NCI-H2107 (cell line): ENCODE results near the gene EPS15.
A peak's percentile ranks its signal among the peaks of the same experiment; 100 is the strongest.
"Not testable (repeated sequence)": the region's sequence is repeated elsewhere in the genome, so short reads cannot be mapped to it uniquely, and the experiment has no call there.

Experiments
- DNase-seq: peaks from one replicate; lab custom pipeline; 2025; lab: John Stamatoyannopoulos, UW

Gene EPS15

GRCh38 chr1:51519048-51519864 lies at the start of gene EPS15:
Gene EPS15 (minus strand): TSS chr1:51519266. CDS start chr1:51519231, 35 bp downstream.
- DNase-seq: peak; percentile 85

GRCh38 chr1:51568231-51568935 lies 49.3 kb upstream of the EPS15 start:
- DNase-seq: no peak

GRCh38 chr1:51567653-51568052 lies 48.6 kb upstream of the EPS15 start:
- DNase-seq: no peak

GRCh38 chr1:51566260-51566659 lies 47.2 kb upstream of the EPS15 start:
- DNase-seq: no peak

- no peak for DNase-seq
Observed at GRCh38 chr1:51565009-51565408, 45.9 kb upstream of the EPS15 start.

GRCh38 chr1:51564124-51564523 lies 45.1 kb upstream of the EPS15 start:
- no peak for DNase-seq

- DNase-seq: no peak
Observed at GRCh38 chr1:51561702-51562101, 42.6 kb upstream of the EPS15 start.

- DNase-seq: not testable (repeated sequence)
Observed at GRCh38 chr1:51560895-51561294, 41.8 kb upstream of the EPS15 start.

GRCh38 chr1:51560034-51560433 lies 41.0 kb upstream of the EPS15 start:
- DNase-seq: no peak

- no peak for DNase-seq
Observed at GRCh38 chr1:51559501-51559900, 40.4 kb upstream of the EPS15 start.

- no peak for DNase-seq
Observed at GRCh38 chr1:51559064-51559500, 40.0 kb upstream of the EPS15 start.

- DNase-seq: no peak
Observed at GRCh38 chr1:51558375-51558924, 39.4 kb upstream of the EPS15 start.

- no peak for DNase-seq
Observed at GRCh38 chr1:51557168-51557567, 38.1 kb upstream of the EPS15 start.

- no peak for DNase-seq
Observed at GRCh38 chr1:51555866-51556619, 37.0 kb upstream of the EPS15 start.

GRCh38 chr1:51553911-51554310 lies 34.8 kb upstream of the EPS15 start:
- no peak for DNase-seq

- DNase-seq: no peak
Observed at GRCh38 chr1:51552929-51553807, 34.1 kb upstream of the EPS15 start.

GRCh38 chr1:51551848-51552296 lies 32.8 kb upstream of the EPS15 start:
- no peak for DNase-seq

- DNase-seq: no peak
Observed at GRCh38 chr1:51551081-51551480, 32.0 kb upstream of the EPS15 start.

GRCh38 chr1:51549901-51550300 lies 30.8 kb upstream of the EPS15 start:
- DNase-seq: no peak

- DNase-seq: no peak
Observed at GRCh38 chr1:51549016-51549619, 30.1 kb upstream of the EPS15 start.

GRCh38 chr1:51543858-51544257 lies 24.8 kb upstream of the EPS15 start:
- DNase-seq: no peak
